ENCODE measurements around the gene GNAS-AS1.

DNA sequence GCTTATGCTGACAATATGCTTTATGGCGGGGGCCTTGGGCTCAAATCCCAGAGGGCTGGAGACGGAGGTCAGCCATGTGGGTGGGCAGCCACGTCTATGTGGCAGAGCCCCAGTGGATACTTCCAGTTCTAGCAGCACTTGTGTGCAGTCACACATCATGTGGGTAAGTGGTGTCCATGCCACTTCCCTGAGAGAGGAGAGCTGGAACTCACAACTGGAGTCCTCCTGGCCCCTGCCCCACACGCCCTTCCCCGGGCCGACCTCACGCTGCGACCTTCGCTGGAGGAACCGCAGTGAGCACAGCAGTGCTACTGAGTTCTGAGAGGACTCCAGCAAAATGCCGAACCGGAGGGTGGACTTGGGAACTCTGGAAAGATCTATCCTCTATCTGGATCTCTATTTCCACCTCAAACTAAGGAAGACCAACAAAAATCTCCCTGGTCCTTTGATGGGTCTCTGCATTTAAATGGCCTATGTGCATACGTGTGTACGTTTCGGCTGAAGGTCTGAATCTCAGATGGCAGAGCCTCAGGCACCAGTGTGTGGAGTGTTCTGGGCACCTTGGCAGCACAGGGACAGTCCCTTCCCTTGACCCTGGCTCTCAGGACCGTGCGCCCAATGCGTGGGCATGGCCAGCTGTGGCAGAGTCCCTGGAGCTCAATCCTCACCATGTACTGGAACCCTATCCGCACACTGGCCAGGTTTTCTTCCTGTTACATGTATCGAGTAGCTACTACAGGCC lies 55.4 kb downstream of the GNAS-AS1 start:
- TF ChIP-seq, protein P1, sequence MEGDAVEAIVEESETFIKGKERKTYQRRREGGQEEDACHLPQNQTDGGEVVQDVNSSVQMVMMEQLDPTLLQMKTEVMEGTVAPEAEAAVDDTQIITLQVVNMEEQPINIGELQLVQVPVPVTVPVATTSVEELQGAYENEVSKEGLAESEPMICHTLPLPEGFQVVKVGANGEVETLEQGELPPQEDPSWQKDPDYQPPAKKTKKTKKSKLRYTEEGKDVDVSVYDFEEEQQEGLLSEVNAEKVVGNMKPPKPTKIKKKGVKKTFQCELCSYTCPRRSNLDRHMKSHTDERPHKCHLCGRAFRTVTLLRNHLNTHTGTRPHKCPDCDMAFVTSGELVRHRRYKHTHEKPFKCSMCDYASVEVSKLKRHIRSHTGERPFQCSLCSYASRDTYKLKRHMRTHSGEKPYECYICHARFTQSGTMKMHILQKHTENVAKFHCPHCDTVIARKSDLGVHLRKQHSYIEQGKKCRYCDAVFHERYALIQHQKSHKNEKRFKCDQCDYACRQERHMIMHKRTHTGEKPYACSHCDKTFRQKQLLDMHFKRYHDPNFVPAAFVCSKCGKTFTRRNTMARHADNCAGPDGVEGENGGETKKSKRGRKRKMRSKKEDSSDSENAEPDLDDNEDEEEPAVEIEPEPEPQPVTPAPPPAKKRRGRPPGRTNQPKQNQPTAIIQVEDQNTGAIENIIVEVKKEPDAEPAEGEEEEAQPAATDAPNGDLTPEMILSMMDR (conservative IDR thresholded peaks at IDR 0.05) = no peak
- no peak for TF ChIP-seq EZH2 (IDR thresholded peaks at IDR 0.05; ENCODE audit: low read depth)
